ENCODE results near the gene HHLA2. TPM values are rescaled to one million over a fixed set of nuclear protein-coding genes. Genes with fewer than 3 reads are reported as not detected.

Gene HHLA2
- polyA plus RNA-seq, 3 donors = 0.13 TPM; not detected in 2

- H3K27me3 Mint-ChIP-seq (ENCODE audit: low read depth in 3 of 3) = no peaks in the 10 kb centered on the region
- H3K4me2 ChIP-seq (replicated peaks; ENCODE audit: extremely low read depth, low read length, poor library complexity, severe bottlenecking) = no peak overlapping the region
- H3K4me1 Mint-ChIP-seq = peaks cover 30% of the 10 kb centered on the region
- intact Hi-C loops (cut with micrococcal nuclease) = loop anchor here in 1 of 2 donors (5.0 kb wide), 1 partner anchor 317 kb away; the partner anchor contains the start of gene CD47
- H3K79me2 ChIP-seq (ENCODE audit: insufficient read depth, low read length) = no peaks in the 10 kb centered on the region
- H2AFZ ChIP-seq (ENCODE audit: insufficient read depth, low read depth, low read length, poor library complexity, severe bottlenecking) = no peak overlapping the region
- no peaks in the 10 kb centered on the region for H3K36me3 Mint-ChIP-seq
- no peak for DNase-seq
- WGBS (ENCODE audit: insufficient coverage) = 80% methylated on average over 1 of the region's 4 CpGs
- H3K27me3 ChIP-seq (ENCODE audit: control insufficient read depth in 2 of 2, insufficient read depth in 2 of 2, low read length in 2 of 2) = no peaks in the 10 kb centered on the region
- H3K36me3 ChIP-seq (replicated peaks in 1 of 2; ENCODE audit: control insufficient read depth in 1 of 2, insufficient read depth in 2 of 2, low read length in 2 of 2) = no peaks in the 10 kb centered on the region
- H3K9me3 Mint-ChIP-seq = no peaks in the 10 kb centered on the region
- no peak overlapping the region for H3K4me3 ChIP-seq (replicated peaks in 1 of 3; ENCODE audit: low read depth in 2 of 3, low read length in 3 of 3)
- no peak overlapping the region for H3K27ac ChIP-seq (ENCODE audit: low read depth in 1 of 2, low read length in 2 of 2)
- H3K27ac Mint-ChIP-seq = no peak overlapping the region
- peaks cover 24 to 27% of the 10 kb centered on the region in 2 donors for H3K4me1 ChIP-seq (ENCODE audit: control insufficient read depth in 1 of 2, insufficient read depth in 2 of 2, low read length in 2 of 2)
- TF ChIP-seq CTCF (IDR thresholded peaks at IDR 0.05) = no peak
- no peak overlapping the region for H3K9ac ChIP-seq (ENCODE audit: insufficient read depth, low read length, poor library complexity, severe bottlenecking)
- H3K9me3 ChIP-seq (replicated peaks in 1 of 2; ENCODE audit: control insufficient read depth in 1 of 2, insufficient read depth in 1 of 2, low read length in 2 of 2) = no peaks in the 10 kb centered on the region
- H4K20me1 ChIP-seq (ENCODE audit: insufficient read depth, low read length) = no peaks in the 10 kb centered on the region
- no peak overlapping the region for H3K4me3 Mint-ChIP-seq
Measured at GRCh38 chr3:108409800-108410178, 113.4 kb downstream of the HHLA2 start.

GRCh38 chr3:108410531-108410984, 114.2 kb downstream of the HHLA2 start:
- DNase-seq = no peak
- Histone ChIP-seq H3K4me2 (replicated peaks; ENCODE audit: extremely low read depth, low read length, poor library complexity, severe bottlenecking) (no peak overlapping the region), H2AFZ (ENCODE audit: insufficient read depth, low read depth, low read length, poor library complexity, severe bottlenecking) (no peak overlapping the region), H3K36me3 (replicated peaks in 1 of 2; ENCODE audit: control insufficient read depth in 1 of 2, insufficient read depth in 2 of 2, low read length in 2 of 2) (no peaks in the 10 kb centered on the region), H4K20me1 (ENCODE audit: insufficient read depth, low read length) (no peaks in the 10 kb centered on the region), H3K79me2 (ENCODE audit: insufficient read depth, low read length) (no peaks in the 10 kb centered on the region), H3K9me3 (replicated peaks in 1 of 2; ENCODE audit: control insufficient read depth in 1 of 2, insufficient read depth in 1 of 2, low read length in 2 of 2) (no peaks in the 10 kb centered on the region), H3K4me3 (replicated peaks in 1 of 3; ENCODE audit: low read depth in 2 of 3, low read length in 3 of 3) (no peak overlapping the region), H3K27me3 (ENCODE audit: control insufficient read depth in 2 of 2, insufficient read depth in 2 of 2, low read length in 2 of 2) (no peaks in the 10 kb centered on the region), H3K27ac (ENCODE audit: low read depth in 1 of 2, low read length in 2 of 2) (no peak overlapping the region), H3K4me1 (ENCODE audit: control insufficient read depth in 1 of 2, insufficient read depth in 2 of 2, low read length in 2 of 2) (peaks cover 24 to 26% of the 10 kb centered on the region in 2 donors), H3K9ac (ENCODE audit: insufficient read depth, low read length, poor library complexity, severe bottlenecking) (no peak overlapping the region)
- Mint-ChIP-seq H3K27me3 (ENCODE audit: low read depth in 3 of 3) (no peaks in the 10 kb centered on the region), H3K4me1 (peaks cover 28% of the 10 kb centered on the region), H3K36me3 (no peaks in the 10 kb centered on the region), H3K9me3 (no peaks in the 10 kb centered on the region), H3K4me3 (no peak overlapping the region), H3K27ac (no peak overlapping the region)
- intact Hi-C loops (cut with micrococcal nuclease) = no loop called here
- 88% methylated on average over 11 of the region's 11 CpGs for WGBS (ENCODE audit: insufficient coverage)
- TF ChIP-seq CTCF (IDR thresholded peaks at IDR 0.05) = no peak
